ENCODE results near the gene ATP9B.
A peak's percentile ranks its signal among the peaks of the same experiment; 100 is the strongest.

ATP9B gene

DNA sequence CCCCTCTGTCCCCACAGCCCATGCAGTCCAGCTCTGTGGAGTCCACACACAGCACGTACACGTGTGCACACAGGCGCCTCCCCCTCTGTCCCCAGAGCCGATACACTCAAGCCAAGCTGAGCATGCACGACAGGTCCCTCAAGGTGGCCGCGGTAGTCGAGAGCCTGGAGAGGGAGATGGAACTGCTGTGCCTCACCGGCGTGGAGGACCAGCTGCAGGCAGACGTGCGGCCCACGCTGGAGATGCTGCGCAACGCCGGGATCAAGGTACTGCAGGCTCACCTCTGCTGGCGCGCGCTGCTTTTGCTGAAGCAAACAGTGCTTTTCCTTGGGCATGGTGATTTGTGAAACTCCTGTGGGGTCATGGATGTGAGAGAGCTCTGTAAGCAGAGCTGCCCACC, 268.0 kb downstream of the ATP9B start:
- DNase-seq (ENCODE audit: low spot score): no peak
- in situ Hi-C loops (cut with MboI; ENCODE audit: low sequenced_read_pairs, unreplicated experiment): no loop called here
- TF ChIP-seq, protein P1, sequence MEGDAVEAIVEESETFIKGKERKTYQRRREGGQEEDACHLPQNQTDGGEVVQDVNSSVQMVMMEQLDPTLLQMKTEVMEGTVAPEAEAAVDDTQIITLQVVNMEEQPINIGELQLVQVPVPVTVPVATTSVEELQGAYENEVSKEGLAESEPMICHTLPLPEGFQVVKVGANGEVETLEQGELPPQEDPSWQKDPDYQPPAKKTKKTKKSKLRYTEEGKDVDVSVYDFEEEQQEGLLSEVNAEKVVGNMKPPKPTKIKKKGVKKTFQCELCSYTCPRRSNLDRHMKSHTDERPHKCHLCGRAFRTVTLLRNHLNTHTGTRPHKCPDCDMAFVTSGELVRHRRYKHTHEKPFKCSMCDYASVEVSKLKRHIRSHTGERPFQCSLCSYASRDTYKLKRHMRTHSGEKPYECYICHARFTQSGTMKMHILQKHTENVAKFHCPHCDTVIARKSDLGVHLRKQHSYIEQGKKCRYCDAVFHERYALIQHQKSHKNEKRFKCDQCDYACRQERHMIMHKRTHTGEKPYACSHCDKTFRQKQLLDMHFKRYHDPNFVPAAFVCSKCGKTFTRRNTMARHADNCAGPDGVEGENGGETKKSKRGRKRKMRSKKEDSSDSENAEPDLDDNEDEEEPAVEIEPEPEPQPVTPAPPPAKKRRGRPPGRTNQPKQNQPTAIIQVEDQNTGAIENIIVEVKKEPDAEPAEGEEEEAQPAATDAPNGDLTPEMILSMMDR (IDR thresholded peaks at IDR 0.05; ENCODE audit: borderline replicate concordance, control extremely low read depth, extremely low read depth, insufficient read depth, missing control alignments): no peak

DNA sequence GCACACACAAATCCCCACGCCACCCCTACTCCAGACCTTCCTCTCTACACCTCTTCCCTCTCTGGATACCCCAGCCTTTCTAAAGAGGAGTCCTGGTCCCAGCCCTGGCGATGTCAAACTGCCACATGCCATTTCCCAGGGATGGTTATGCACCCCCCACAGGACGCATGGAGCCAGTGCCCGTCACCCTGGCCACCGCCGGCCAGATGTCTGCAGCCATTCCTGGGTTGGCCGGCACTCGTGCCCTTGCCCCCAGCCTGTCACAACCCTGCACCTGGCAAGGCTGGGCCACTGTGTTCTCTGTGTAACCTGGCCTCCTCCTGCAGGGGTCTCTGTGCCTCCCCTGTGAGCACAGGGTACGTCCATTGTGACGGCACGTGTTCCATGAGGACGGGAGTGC, 268.4 kb downstream of the ATP9B start:
- DNase-seq (ENCODE audit: low spot score): peak; percentile 21
- TF ChIP-seq, protein P1 (IDR thresholded peaks at IDR 0.05; ENCODE audit: borderline replicate concordance, control extremely low read depth, extremely low read depth, insufficient read depth, missing control alignments): no peak
- in situ Hi-C loops (cut with MboI; ENCODE audit: low sequenced_read_pairs, unreplicated experiment): no loop called here

DNA sequence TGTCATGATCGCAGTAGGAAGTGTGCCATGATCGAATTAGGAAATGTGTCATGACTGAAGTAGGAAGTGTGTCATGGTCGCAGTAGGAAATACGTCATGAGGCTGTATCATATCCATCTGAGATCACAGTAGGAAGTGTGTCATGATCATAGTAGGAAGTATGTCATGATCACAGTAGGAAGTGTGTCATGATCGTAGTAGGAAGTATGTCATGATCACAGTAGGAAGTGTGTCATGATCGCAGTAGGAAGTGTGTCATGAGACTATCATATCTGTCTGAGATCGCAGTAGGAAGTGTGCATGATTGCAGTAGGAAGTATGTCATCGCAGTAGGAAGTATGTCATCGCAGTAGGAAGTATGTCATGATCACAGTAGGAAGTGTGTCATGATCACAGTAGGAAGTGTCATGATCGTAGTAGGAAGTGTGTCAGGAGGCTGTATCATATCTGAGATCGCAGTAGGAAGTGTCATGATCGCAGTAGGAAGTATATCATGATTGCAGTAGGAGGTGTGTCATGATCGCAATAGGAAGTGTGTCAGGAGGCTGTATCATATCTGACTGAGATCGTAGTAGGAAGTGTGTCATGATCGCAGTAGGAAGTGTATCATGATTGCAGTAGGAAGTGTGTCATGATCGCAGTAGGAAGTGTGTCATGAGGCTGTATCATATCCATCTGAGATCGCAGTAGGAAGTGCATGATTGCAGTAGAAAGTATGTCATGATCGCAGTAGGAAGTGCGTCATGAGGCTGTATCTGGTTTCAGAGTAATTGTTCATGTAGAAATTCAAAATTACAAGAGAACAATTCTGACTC, 270.1 kb downstream of the ATP9B start:
- in situ Hi-C loops (cut with MboI; ENCODE audit: low sequenced_read_pairs, unreplicated experiment): no loop called here
- DNase-seq (ENCODE audit: low spot score): no peak

DNA sequence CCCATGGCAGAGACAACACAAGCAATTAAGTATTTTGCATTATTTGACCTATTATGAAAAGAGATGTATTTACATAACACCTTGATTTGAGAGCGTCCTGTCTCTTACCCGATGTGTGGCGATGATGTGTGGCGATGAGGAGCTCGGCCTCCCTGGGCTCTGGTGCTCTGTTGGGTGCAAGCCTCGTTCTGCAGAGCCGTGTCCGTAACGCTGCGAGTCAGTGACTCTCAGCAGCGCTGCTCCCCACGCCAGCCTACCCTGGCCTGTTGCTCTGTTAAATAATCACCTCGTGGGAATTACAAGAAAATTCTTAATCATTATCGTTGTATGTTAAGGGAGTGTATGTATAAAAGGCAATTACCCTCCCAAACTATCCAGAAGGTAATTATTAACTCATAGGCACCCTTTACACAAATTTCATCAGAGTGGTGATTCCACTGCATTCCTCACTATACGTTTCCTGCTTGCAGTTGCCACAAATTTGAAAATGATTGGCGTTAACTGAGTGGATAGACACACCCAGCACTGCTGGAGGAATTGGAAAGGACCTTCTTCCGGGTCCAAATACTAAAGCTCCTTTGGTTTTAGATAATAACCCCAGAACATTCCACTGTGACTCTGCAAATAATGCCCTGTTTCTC, 274.5 kb downstream of the ATP9B start:
- no peak for DNase-seq (ENCODE audit: low spot score)
- TF ChIP-seq, protein P1 (IDR thresholded peaks at IDR 0.05; ENCODE audit: borderline replicate concordance, control extremely low read depth, extremely low read depth, insufficient read depth, missing control alignments): no peak
- in situ Hi-C loops (cut with MboI; ENCODE audit: low sequenced_read_pairs, unreplicated experiment): no loop called here

More for the DNA sequence above, 270.1 kb downstream of the ATP9B start:
- TF ChIP-seq, protein P1 (IDR thresholded peaks at IDR 0.05; ENCODE audit: borderline replicate concordance, control extremely low read depth, extremely low read depth, insufficient read depth, missing control alignments): no peak

DNA sequence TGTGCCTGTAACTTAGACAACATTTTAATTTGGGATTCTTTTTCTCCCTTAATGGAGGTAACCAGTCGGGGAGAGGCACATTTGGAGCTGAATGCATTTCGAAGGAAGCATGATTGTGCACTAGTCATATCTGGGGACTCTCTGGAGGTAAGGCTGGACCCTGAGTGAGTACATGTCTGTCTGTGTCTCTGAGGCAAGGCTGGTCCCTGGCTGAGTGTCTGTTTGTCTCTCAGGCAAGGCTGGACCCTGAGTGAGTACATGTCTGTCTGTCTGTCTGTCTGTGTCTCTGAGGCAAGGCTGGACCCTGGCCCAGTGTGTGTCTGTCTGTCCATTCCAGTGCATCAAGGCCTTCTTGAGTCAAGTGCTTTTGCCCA, 275.0 kb downstream of the ATP9B start:
- in situ Hi-C loops (cut with MboI; ENCODE audit: low sequenced_read_pairs, unreplicated experiment): no loop called here
- no peak for DNase-seq (ENCODE audit: low spot score)
- TF ChIP-seq, protein P1 (IDR thresholded peaks at IDR 0.05; ENCODE audit: borderline replicate concordance, control extremely low read depth, extremely low read depth, insufficient read depth, missing control alignments): no peak

DNA sequence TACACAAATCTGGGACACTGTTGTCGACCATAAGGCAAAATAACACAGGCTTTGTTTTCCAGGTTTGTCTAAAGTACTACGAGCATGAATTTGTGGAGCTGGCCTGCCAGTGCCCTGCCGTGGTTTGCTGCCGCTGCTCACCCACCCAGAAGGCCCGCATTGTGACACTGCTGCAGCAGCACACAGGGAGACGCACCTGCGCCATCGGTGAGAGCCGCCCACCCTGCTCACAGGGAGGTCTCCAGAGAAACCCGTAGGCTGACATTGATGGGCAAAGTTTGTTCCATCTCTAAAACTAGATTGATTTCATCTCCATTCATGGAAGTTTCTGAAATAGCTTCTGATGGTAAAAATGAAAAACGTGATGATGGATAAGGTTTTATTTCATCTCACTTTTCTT, 276.2 kb downstream of the ATP9B start:
- no peak for DNase-seq (ENCODE audit: low spot score)
- TF ChIP-seq, protein P1 (IDR thresholded peaks at IDR 0.05; ENCODE audit: borderline replicate concordance, control extremely low read depth, extremely low read depth, insufficient read depth, missing control alignments): no peak
- in situ Hi-C loops (cut with MboI; ENCODE audit: low sequenced_read_pairs, unreplicated experiment): no loop called here

Data from GM13976 (cell line).